Cerebellar nuclear complex (tissue), 1 donor: Measurements from ENCODE around the gene PEAK3.
"Not testable (repeated sequence)": the region's sequence is repeated elsewhere in the genome, so short reads cannot be mapped to it uniquely, and the experiment has no call there.

Experiments
- DNase-seq, 2 experiments: peaks; one replicate each; lab custom pipeline; 2025; lab: John Stamatoyannopoulos, UW

The PEAK3 gene

DNA sequence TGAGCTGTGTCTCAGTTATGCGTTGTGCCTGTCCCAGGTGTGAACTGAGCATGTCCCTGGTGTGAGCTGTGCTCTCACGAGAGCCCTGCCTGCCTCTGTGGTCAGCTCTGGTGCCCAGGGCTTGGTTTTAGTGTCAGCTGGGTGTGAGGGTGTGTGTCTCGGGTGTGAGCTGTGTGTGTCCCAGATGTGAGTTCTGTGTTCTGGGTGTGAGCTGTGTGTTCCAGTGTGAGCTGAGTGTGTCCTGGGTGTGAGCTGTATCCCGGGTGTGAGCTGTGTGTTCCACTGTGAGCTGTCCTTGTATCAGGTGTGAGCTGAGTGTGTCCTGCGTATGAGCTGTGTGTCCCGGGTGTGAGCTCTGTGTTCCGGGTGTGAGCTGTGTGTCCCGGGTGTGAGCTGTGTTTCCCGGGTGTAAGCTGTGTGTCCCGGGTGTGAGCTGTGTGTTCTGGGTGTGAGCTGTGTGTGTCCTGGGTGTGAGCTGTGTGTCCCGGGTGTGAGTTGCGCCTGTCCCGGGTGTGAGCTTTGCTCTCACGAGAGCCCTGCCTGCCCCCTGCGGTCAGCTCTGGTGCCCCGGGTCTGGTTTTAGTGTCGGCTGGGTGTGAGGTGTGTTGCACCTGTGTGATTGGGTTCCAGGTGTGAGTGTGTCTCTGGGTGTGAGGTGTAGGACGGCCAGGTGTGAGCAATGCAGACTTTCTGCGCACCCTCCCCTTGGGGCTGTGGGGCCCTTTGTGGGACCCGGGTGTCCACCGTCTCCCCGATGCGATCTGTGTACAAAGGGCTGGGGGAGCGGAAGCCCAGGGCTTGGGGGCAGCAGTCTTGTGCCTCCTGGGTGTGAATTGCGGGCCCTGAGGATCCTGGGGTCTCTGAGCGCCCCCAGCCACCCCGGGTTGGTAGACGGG lies 7.1 kb upstream of the PEAK3 start:
- DNase-seq = no peak

DNA sequence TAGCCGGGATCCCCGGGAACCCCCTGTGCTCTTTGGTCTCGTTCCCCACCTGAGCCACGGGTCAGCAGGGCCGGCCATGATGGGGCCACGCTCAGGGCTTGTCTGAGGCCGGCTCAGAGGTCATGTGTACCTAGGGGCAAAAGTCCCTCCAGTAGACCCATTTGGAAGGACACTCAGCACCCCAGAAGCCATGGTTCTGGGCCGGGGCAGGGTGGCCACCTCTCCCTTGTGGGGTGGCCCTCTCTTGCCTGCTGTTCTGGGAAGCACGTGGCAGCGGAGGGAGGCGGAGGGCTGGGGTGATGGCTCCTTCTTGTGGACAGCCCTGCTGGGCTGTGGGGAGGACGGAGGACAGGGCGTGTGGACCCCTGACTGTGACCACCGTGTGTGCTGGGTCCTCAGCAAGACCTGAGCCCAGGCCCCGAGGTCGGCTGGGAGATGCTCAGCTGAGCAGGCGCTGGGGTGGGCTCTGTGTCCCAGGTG lies 6.4 kb upstream of the PEAK3 start:
- DNase-seq = no peak

DNA sequence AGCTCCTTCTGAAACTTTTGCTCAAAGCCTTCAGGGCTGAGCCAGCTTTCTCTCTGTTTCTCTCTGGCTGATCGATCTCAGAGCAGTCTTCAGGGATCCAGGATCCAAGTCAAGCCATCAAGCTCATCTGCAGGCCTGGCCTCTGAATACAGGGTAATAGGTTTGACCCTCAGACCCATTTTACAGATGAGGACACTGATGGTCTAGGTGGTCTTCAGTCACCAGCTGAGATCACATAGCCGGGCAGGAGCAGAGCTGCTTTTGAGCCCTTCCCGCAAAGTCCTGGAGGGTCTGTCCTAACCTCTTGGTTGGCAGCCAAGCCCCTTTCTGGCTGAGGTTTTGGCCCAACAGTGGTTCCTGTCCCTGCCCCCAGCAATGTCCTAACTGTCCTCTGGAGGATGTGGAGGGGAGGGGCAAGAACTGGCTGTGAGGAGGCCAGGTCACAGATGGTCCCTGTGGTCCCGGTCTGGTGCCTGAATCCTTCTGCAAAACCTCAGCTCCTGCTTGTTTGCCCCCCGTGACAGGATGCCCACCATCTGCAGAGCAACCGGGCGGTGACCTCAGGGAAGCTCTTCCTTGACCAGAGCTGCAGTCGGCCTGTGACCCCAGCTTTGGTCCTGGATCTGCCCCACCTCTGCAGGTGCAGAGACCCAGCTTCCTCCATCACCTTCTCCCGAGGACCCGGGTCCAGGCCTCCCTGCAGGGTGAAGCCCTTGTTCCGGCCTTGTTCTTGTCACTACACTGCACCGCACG lies 5.8 kb upstream of the PEAK3 start:
- DNase-seq = no peak

DNA sequence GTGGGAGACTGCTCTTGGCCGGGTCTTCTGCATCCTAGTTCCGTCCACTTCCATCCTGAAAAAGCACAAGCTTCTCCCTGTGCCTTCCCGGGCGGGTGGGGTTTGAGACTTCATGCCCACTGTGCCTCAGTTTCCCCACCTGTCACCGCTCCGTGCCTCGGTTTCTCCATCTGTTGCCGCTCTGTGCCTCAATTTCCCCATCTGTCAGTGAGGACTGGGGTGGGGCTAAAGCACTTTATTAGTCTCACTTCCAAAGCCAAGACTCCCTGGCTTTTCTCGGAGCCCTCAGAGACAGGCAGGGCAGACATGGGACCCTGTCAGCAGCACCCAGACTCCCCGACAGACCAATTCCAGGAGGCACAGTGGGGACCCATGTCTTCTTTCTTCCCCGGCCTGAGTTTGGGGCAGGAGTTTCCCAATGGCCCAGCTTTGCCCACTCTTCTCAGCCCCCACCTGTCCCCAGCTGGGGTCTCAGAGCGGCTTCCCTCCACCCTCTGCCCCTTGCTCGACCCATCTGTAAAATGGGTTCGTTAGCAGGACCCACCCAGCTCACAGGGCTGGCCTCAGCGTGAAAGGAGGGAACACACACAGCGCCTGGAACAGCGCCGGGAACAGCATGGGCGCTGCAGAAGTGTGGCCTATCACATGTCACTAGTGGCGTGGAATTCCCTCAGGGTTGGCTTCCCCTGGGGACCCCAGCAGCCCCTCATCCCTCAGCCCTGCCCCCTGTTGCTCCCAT lies 4.6 kb upstream of the PEAK3 start:
- no peak for DNase-seq

DNA sequence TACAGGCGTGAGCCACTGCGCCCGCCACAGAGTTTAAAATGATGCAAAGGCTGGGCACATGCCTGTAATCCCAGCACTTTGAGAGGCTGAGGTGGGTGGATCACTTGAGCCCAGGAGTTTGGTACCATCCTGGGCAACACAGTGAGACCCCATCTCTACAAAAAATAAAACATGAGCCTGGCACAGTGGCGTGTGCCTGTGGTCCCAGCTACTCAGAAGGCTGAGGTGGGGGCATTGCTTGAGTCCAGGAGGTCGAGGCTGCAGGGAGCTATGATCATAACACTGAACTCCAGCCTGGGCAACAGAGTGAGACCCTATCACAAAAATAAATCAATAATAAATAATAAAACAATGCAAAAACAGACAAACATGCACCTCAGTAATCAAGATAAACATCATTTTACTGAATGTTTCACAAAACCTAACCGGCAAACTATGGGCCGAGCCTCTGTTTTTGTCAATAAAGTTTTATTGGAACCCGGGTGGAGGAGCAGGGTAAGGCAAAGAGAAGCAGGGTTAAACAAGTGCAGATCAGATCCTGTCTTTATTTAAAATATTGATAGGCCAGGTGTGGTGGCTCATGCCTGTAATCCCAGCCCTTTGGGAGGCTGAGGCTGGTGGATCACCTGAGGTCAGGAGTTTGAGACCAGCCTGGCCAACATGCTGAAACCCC lies 2.0 kb upstream of the PEAK3 start:
- no peak for DNase-seq

DNA sequence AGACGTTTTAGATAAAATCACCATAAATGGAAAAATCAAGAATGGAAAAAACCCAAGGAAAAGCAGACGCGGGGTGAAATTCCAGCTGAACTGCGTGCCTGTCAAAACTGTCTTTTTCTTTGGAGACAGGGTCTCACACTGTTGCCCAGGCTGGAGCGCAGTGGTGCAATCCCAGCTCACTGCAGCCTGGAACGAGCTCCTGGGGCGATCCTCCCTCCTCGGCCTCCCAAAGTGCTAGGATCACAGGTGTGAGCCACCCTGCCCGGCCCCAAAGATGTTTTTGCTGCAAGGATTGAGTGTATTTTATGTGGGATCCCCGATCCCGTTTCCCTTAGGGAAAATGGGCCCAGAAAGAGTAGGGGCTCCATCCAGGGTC lies 875 bp upstream of the PEAK3 start:
- no peak for DNase-seq

DNA sequence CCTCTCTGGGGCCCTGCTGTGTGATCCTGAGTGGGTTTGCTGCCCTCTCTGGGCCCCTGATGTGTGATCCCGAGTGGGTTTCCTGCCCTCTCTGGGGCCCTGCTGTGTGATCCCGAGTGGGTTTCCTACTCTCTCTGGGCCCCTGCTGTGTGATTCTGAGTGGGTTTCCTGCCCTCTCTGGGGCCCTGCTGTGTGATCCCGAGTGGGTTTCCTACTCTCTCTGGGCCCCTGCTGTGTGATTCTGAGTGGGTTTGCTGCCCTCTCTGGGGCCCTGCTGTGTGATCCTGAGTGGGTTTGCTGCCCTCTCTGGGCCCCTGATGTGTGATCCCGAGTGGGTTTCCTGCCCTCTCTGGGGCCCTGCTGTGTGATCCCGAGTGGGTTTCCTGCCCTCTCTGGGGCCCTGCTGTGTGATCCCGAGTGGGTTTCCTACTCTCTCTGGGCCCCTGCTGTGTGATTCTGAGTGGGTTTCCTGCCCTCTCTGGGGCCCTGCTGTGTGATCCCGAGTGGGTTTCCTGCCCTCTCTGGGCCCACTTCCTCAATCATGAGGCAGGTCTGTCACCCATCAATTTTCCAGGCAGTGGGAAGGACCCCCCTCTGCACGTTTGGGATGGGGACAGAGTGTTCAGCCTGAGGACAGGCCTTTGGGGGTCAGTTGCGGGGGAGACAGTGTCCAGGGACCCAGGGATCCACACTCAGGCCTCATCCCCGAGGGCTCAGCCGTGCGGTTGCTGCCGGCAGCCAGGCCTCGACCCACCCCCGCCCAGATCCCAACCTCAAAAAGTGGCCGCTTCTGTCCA lies 512 bp downstream of the PEAK3 start:
- DNase-seq = not testable (repeated sequence)

DNA sequence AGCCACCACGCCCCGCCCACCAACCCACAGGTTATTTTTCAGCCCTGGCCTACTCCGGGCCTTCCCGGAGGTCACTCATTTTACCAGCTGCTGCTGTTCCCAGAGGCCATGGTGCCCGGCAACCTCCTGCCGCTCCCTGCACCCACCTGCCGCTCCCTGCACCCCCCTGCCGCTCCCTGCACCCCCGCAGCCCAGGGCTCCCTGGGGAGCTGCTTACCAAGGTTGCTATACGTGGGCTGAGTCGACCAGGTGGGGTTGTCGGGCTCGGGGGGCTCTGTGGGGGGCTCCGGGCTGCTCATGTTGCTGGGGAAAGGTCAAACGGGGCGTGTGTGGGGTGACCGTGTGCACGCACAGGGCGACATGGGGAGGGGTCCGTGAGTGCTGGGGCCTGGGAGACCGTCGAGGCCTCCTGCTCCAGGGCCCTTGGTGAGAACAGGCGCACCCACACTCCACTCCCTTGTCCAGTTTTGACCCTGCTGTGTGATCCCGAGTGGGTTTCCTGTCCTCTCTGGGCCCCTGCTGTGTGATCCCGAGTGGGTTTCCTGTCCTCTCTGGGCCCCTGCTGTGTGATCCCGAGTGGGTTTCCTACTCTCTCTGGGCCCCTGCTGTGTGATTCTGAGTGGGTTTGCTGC lies 1.2 kb downstream of the PEAK3 start:
- DNase-seq = no peak

DNA sequence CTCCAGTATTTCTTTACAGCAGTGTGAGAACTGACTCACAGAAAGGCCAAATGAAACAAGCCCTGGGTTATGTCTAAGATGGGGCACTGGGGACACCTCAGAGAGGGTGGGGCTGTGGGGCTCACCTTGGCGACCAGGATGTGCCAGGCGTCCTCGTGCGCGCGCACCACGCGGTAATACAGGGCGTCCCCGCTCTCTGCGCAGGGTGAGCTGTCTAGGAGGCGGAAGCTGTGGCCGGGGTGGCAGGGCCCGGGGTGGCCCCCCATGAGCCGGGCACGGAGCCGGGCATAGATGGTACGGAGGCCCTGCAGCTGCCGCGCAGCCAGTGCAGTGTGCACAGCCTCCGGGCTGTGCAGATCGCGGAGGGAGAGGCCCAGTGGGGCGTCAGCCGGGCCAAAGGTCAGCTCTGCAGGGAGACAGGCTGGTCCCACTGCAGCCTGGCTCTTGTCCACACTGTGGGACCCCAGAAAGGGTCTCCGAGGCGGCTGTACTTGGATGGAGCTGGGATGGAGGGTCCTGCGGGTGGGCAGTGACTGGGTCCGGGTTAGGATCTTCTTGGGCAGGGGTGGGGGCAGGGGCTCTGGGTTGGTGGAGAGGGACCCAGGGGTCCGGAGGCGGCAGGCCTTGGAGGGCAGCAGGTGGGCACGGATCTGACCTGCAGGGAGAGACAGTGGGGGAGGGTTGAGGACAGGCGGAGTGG lies 3.4 kb downstream of the PEAK3 start:
- no peak for DNase-seq

DNA sequence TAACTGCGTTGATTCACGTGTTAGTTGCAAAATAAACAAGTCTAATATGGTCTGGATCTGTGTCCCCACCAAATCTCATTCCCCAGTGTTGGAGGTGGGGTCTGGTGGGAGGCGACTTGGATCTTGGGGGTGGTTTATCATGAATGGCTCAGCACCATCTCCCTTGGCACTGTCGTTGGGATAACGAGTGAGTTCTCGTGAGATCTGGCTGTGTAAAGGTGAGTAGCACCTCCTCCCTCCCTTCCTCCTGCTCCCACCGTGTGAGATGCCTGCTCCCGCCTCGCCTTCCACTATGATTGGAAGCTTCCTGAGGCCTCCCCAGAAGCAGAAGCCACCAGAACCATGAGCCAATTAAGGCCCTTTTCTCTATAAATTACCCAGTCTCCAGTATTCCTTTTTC lies 4.8 kb downstream of the PEAK3 start:
- DNase-seq = no peak

DNA sequence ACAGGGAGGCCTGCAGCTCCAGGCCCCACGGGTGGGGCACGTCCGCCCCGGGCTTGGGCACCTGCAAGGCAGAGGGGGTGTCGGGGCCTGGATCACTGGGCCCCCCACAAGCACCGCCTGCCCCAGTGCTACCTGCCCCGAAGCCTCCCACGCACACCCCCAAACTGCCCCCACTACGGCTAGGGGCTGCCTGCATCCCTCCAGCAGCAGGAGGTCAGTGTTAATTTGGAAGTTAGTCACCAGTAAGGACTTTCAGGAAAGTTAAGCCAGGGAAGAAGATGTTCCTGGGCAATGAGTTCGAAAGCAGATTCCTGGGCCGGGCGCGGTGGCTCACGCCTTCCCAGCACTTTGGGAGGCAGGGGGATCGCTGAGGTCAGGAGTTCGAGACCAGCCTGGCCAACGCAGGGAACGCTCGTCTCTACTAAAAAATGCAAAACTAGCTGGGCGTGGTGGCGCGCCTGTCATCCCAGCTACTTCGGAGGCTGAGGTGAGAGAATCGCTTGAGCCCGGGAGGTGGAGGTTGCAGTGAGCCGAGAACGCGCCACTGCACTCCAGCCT lies 5.5 kb downstream of the PEAK3 start:
- no peak for DNase-seq

DNA sequence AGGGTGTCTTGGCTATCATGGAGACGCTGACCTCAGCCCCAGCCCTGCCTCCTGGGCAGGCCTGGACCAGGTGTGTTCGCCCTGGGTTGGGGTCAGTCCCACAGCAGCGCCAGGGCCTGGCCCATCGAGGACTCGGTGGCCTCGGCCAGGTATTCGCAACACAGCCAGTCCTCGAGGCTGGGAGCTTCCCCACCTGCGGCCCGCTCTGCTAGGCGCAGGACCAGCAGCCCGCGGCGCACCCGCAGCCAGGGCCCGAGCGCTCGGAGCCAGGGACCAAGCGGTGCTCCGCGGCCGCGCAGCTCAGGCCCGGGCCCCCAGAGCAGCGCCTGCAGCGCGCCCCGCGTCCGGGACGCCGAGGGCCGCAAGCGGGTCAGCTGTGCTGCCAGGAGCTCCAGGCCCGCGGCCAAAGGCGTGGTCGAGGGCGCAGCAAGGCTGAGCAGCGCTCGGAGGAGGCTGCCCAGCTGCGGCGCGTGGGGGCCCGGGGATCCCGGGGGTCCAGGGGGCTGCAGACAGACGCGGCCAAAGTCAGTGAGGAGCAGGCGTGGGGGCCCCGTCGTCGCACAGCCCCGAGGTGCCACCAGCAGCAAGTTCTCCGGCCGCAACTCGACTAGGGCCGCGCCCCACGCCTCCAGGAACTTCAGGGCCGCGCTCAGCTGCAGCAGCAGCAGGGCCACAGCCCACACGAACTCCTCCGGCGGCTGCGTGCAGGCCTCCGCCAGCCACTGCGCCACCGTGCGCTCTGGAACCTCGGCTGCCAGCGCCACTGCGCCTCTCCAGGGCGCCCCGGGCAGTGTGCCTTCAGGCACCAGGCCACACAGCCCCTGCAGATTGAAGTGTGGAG lies 6.2 kb downstream of the PEAK3 start:
- DNase-seq = no peak

DNA sequence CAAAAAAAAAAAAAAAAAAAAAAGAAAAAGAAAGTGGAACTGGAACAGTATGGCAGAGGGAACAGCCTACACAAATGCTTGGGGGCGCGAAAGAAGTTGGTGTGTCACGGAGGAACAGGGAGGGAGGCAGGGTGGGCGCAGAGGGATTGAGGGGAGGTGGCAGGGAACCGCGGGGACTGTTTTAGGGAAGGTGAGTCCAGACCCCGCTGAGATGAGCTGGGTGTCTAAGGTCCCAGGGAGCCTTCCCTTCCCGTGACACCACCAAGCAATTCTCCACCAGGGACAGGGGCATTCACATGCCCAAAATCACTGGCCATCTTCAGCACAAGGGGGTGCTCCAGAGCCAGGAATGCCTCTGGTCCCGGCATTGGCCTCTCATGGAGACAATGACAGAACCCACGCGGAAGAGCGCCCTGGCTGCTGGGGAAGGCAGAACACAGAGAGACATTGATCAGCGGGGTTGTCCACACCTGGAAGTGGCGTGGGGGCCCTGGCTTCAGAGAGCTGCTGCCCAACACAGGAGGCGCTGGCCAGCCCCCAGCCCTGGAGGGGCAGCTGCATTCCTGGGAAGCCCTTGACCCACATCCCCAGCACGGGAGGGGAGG lies 6.9 kb downstream of the PEAK3 start:
- DNase-seq = no peak

DNA sequence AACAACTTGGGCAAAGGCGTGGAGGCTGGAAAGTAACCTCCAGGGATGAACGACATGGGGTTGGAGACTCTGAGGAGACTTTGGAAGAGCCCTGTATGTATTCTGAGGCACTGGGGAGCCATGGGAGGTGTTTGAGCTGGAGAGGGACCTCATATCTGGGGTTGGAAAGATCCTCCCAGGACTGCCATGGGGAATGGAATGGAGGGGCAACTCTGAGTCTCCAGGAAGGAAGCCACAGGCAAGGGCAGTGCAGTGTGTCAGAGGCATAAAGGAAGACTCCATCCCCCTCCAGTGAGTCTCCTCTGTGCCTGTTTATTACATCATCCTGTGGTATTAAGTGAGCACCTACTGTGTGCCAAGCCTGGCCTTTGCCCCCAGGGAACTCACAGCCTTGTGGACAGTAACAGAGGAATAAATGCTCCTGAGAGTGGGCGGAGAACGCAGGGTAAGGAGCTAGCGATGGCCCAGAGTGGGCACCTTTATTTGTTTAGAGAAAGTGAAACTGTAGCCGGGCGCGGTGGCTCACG lies 7.7 kb downstream of the PEAK3 start:
- no peak for DNase-seq

DNA sequence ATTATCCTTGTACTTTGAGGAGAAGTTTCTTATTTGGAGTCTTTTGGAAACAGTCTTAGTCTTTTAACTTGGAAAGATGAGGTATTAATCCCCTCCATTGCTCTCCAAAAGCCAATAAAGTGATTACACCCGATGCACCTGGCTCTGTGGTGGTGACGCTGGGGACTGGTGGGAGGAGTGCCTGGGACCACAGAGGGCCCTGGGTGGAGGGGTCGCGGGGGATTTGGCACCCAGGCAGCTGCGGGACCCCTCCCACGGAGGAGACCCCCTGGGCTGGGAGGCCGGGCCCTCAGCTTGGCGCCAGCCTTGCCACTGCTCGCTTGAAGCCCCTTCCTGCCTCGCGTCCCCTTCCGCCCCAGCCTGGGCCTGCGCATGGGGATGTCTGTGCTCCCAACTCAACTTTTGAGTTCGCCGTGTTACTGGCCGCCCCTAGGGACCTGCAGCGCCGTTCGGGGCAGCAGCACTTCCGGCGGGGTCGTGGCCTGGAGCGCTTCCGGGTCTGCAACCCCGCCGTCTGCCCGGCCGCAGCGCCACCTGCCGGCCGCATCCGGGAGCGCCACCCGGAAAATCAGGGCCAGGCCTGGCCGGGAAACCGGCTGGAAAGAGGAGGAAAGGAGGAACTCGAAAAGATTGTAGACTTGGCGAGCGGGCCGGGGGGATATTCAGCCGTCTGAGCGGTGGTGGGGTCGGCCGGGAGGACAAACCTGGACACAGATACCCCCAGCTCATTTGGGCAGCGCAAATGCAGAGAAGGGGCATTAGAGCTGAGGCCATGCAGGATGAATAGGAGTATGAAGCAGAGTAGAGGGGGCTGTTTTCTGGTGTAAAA lies 8.4 kb downstream of the PEAK3 start:
- DNase-seq = no peak

DNA sequence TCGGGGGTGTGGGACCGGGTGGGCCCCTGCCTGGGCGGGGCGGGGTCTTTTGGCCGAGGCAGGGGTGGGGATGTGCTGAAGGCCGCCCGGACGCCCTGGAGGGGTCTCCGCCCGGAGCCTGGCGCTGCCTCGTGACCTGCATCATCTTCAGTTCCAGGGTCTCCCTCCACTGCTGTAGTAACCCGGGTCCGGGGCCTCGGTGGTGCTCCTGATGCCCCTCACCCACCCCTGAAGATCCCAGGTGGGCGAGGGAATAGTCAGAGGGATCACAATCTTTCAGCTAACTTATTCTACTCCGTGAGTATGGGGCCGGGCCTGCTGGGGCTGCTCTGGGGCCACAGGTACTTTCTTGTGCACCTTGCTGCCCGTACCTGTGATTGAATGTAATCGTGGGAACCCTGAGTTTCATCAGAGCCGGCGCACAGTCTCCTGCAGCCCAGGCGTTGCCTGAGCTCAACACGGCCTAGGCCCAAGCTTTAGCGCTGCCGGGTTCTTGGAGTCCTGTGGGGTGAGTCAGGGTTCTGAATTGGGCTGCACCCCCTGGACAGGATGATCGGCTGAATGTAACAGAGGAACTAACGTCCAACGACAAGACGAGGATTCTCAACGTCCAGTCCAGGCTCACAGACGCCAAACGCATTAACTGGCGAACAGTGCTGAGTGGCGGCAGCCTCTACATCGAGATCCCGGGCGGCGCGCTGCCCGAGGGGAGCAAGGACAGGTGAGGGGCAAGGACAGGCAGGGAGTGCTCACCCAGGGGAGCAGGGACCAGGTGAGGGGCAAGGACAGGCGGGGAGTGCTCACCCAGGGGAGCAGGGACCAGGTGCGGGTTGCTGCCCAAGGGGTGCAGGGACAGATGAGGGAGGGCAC lies 10.5 kb downstream of the PEAK3 start:
- DNase-seq = no peak
